Tibial nerve (tissue), 4 donors: Measurements from ENCODE around the gene DRC1. TPM values are rescaled to one million over a fixed set of nuclear protein-coding genes. Genes with fewer than 3 reads are reported as not detected.

ENCODE experiments used
- DNase-seq, 2 donors: peaks; one replicate each; pipeline ENCODE4 v3.0.0-alpha.2; 2019; ENCODE audit warnings: low spot score in 2 of 2
- H3K27ac ChIP-seq, 4 donors: fragments of 200-600 bp; sonication (generic) in 3 of 4; one replicate each; pipeline ENCODE4 v1.5.1; 2017 to 2019; ENCODE audit warnings: mild to moderate bottlenecking in 1 of 4
- H3K27me3 ChIP-seq, 2 donors: fragments of 200-600 bp; sonication (generic) in 1 of 2; one replicate each; pipeline versions ENCODE4 v1.5.1 to v1.6.0; 2017 to 2019
- H3K36me3 ChIP-seq, 3 donors: fragments of 200-600 bp; sonication (generic); one replicate each; pipeline ENCODE4 v1.5.1; 2018 to 2019
- H3K4me1 ChIP-seq, 4 donors: fragments of 200-600 bp; sonication (generic) in 3 of 4; one replicate each; pipeline ENCODE4 v1.5.1; 2017 to 2019
- H3K4me3 ChIP-seq, 4 donors: fragments of 200-600 bp; sonication (generic) in 3 of 4; one replicate each; pipeline ENCODE4 v1.5.1; 2017 to 2019; ENCODE audit warnings: mild to moderate bottlenecking in 1 of 4, moderate library complexity in 1 of 4
- H3K9me3 ChIP-seq, 4 donors: fragments of 200-600 bp; sonication (generic) in 3 of 4; one replicate each; pipeline ENCODE4 v1.5.1; 2017 to 2019
- EP300 ChIP-seq, 2 donors: sonication (generic); formaldehyde crosslinking; IDR thresholded peaks; one replicate each; pipeline ENCODE4 v1.6.1; 2017; ENCODE audit warnings: antibody characterized with exemption in 2 of 2, mild to moderate bottlenecking in 1 of 2
- POLR2A ChIP-seq, 2 donors: fragments of 450-650 bp; IDR thresholded peaks; one replicate each; pipeline ENCODE4 v1.6.1; 2017; ENCODE audit warnings: antibody characterized with exemption in 2 of 2, mild to moderate bottlenecking in 2 of 2, moderate library complexity in 2 of 2
- WGBS, 2 donors: methylation state at CpG; one replicate each; pipeline ENCODE4 v1.1.5; 2018; 5-methylcytosine and 5-hydroxymethylcytosine counted together
- total RNA-seq, 4 donors: library from RNA; depleted of rRNA; stranded (reverse); fragments of >200 nt; gene quantifications; one replicate each; pipeline ENCODE4 v1.1.0, GENCODE V29; 2016
- TF ChIP-seq, protein P1 (sequence below), 5 experiments: fragments of 200-600 bp in 3 of 5; fragments of 450-650 bp in 2 of 5; sonication (generic) in 3 of 5; IDR thresholded peaks; one replicate each; pipeline ENCODE4 v1.5.1; 2016 to 2019; ENCODE audit warnings: antibody characterized with exemption in 5 of 5, mild to moderate bottlenecking in 3 of 5, moderate library complexity in 2 of 5

DRC1 gene
- total RNA-seq, 4 donors from 2014 or later: 0.22 to 5.7 (median 1.7) TPM

DNA sequence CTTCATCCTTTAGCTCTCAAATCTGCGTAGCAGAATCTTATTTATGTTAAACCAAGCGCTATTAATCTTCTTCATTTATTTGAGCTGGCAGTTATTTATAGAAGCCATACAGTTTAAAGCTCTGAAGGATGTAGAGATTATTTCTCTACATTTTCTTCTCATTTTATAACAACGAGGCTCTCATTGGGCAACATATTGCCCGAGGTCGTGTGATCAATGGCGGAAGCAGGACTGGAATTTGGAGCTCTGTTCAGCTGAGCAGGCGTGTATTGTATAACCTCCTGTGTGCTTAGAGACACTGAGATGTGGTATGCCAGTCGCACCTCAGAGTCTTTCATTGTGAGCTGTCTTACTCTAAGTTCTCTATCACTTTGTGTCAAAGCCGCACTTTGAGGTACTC, 17.5 kb upstream of the DRC1 start:
- peaks cover 0 to 25% (median 0%) of the 10 kb centered on the region in 3 donors for H3K36me3 ChIP-seq
- no peak for DNase-seq
- H3K4me3 ChIP-seq: no peak overlapping the region
- no peaks in the 10 kb centered on the region for H3K27me3 ChIP-seq
- H3K4me1 ChIP-seq: no peaks in the 10 kb centered on the region
- 76 to 80% methylated on average over 9 of the region's 9 CpGs for WGBS, 2 donors
- no peak overlapping the region for H3K27ac ChIP-seq
- no peak for TF ChIP-seq EP300 (IDR thresholded peaks at IDR 0.05)
- TF ChIP-seq POLR2A (IDR thresholded peaks at IDR 0.05): no peak
- TF ChIP-seq, protein P1, sequence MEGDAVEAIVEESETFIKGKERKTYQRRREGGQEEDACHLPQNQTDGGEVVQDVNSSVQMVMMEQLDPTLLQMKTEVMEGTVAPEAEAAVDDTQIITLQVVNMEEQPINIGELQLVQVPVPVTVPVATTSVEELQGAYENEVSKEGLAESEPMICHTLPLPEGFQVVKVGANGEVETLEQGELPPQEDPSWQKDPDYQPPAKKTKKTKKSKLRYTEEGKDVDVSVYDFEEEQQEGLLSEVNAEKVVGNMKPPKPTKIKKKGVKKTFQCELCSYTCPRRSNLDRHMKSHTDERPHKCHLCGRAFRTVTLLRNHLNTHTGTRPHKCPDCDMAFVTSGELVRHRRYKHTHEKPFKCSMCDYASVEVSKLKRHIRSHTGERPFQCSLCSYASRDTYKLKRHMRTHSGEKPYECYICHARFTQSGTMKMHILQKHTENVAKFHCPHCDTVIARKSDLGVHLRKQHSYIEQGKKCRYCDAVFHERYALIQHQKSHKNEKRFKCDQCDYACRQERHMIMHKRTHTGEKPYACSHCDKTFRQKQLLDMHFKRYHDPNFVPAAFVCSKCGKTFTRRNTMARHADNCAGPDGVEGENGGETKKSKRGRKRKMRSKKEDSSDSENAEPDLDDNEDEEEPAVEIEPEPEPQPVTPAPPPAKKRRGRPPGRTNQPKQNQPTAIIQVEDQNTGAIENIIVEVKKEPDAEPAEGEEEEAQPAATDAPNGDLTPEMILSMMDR (IDR thresholded peaks at IDR 0.05): no peak
- H3K9me3 ChIP-seq: no peaks in the 10 kb centered on the region

DNA sequence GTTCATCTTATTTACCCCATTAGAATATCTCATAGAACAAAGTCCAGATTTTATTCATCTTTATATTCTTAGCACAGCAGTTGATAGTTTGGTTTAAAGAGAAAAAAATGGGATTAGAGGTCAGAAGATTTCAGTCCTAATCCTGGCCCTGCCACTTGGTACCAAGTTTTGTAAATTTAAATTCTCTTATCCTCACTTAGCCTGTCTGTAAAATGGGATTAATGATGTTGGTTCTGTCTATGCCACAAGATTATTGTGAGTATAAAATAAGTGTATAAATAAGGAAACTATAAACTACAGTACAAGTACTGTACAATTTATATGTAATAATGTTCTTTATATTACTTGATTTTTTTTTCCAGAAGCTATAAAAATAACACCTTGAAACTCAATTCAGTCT, 17.1 kb upstream of the DRC1 start:
- no peaks in the 10 kb centered on the region for H3K4me1 ChIP-seq
- H3K36me3 ChIP-seq: peaks cover 0 to 24% (median 0%) of the 10 kb centered on the region in 3 donors
- DNase-seq: no peak
- no peak overlapping the region for H3K27ac ChIP-seq
- no peaks in the 10 kb centered on the region for H3K27me3 ChIP-seq
- TF ChIP-seq EP300 (IDR thresholded peaks at IDR 0.05) (no peak), POLR2A (IDR thresholded peaks at IDR 0.05) (no peak)
- TF ChIP-seq, protein P1 (IDR thresholded peaks at IDR 0.05): no peak
- H3K4me3 ChIP-seq: no peak overlapping the region
- no peaks in the 10 kb centered on the region for H3K9me3 ChIP-seq

DNA sequence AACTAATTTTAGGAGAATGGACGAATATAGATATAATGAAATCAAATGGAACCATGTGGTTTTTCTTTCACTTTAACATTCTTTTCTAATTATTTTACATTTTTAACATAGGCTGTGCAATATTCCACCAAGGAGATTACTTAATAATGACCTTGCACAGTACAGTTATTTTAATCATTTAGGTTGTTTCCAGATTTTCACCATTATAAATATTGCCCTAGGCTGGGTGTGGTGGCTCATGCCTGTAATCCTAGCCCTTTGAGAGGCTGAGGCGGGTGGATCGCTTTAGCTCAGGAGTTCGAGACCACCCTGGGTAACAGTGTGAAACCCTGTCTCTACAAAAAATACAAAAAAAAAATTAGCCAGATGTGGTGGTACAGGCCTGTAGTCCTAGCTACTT, 14.5 kb upstream of the DRC1 start:
- Histone ChIP-seq H3K36me3 (peaks cover 0 to 24% (median 0%) of the 10 kb centered on the region in 3 donors), H3K27me3 (no peaks in the 10 kb centered on the region), H3K4me3 (no peak overlapping the region), H3K4me1 (no peaks in the 10 kb centered on the region), H3K9me3 (no peaks in the 10 kb centered on the region), H3K27ac (no peak overlapping the region)
- TF ChIP-seq, protein P1 (IDR thresholded peaks at IDR 0.05): no peak
- TF ChIP-seq POLR2A (IDR thresholded peaks at IDR 0.05) (no peak), EP300 (IDR thresholded peaks at IDR 0.05) (no peak)
- no peak for DNase-seq
- WGBS, 2 donors: 94% methylated on average over 4 of the region's 4 CpGs

DNA sequence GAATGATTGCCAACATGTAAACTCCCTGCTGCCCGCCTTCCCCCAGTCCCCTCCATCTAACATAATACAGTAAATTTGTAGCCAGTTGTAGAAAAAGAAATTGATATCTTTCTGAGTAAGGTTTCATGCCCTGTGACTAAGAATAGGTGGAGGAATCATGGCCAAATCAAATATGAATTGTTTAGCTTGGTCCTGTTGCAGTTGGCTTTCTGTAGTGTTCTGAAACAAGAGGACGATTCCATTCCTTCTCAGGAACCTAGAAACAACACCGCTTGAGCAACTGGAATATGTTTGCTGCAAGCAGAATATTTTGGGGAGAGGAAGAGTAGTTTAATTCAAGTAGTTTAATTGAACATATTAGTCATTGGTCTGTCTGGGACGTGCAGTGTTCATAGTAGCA, 7.0 kb upstream of the DRC1 start:
- no peak for DNase-seq

DNA sequence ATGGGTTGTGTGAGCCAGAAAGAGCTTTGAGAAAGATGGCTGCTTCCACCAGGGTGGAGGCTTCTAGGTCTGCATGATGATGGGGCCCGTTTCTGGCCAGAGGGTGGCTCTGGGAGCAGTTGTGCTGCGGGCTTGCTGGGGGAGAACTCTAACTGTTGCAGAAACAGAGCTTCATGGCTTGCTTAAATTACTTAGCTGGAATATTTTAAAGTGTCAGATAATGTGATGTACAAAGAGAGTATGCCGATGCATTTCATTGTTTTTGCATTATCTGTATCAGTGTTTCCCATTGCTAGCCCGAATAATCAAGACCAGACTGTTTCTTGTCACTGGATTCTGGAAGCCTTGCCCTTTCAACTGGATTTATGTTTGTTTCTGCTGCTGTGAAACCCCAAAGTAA, 6.3 kb upstream of the DRC1 start:
- WGBS, 2 donors: 59 to 75% methylated on average over 4 of the region's 4 CpGs
- no peaks in the 10 kb centered on the region for H3K36me3 ChIP-seq
- no peak overlapping the region for H3K27ac ChIP-seq
- no peaks in the 10 kb centered on the region for H3K9me3 ChIP-seq
- H3K4me3 ChIP-seq: no peak overlapping the region
- H3K27me3 ChIP-seq: no peaks in the 10 kb centered on the region
- DNase-seq: no peak
- peaks cover 0 to 13% (median 0%) of the 10 kb centered on the region in 4 donors for H3K4me1 ChIP-seq
- TF ChIP-seq, protein P1 (IDR thresholded peaks at IDR 0.05): no peak
- TF ChIP-seq EP300 (IDR thresholded peaks at IDR 0.05): no peak
- TF ChIP-seq POLR2A (IDR thresholded peaks at IDR 0.05): no peak

More for the DNA sequence above, 7.0 kb upstream of the DRC1 start:
- H3K9me3 ChIP-seq: no peaks in the 10 kb centered on the region
- peaks cover 0 to 13% (median 0%) of the 10 kb centered on the region in 4 donors for H3K4me1 ChIP-seq
- TF ChIP-seq POLR2A (IDR thresholded peaks at IDR 0.05) (no peak), EP300 (IDR thresholded peaks at IDR 0.05) (no peak)
- TF ChIP-seq, protein P1 (IDR thresholded peaks at IDR 0.05): no peak
- H3K27me3 ChIP-seq: no peaks in the 10 kb centered on the region
- no peak overlapping the region for H3K4me3 ChIP-seq
- WGBS, 2 donors: 55 to 68% methylated on average over 4 of the region's 4 CpGs
- H3K36me3 ChIP-seq: no peaks in the 10 kb centered on the region
- no peak overlapping the region for H3K27ac ChIP-seq
